Mesenchymal stem cell (in vitro differentiated cells and primary cell): ENCODE data around the gene TMEM134.
"Not testable (repeated sequence)": the region's sequence is repeated elsewhere in the genome, so short reads cannot be mapped to it uniquely, and the experiment has no call there.

Source experiments
- DNase-seq: peaks from one replicate; pipeline ENCODE4 v3.0.0-alpha.2; 2013
- H2AFZ ChIP-seq: one replicate; pipeline ENCODE4 v1.6.1; 2013; ENCODE audit warnings: low read depth, mild to moderate bottlenecking, control low read depth, inconsistent platforms, low read length, moderate library complexity
- H2AK5ac ChIP-seq: 2 replicates; pipeline ENCODE4 v1.6.1; 2013; ENCODE audit warnings: low read length, moderate library complexity, mild to moderate bottlenecking, inconsistent platforms; ENCODE audit not compliant: severe bottlenecking
- H2BK120ac ChIP-seq: one replicate; pipeline ENCODE4 v1.6.1; 2013; ENCODE audit warnings: low read depth, mild to moderate bottlenecking, inconsistent platforms, low read length, moderate library complexity
- H2BK12ac ChIP-seq, 2 experiments: one replicate each; pipeline ENCODE4 v1.6.1; 2013; ENCODE audit warnings: inconsistent platforms in 2 of 2, low read length in 2 of 2, mild to moderate bottlenecking in 2 of 2, moderate library complexity in 2 of 2, control low read depth in 1 of 2
- H2BK15ac ChIP-seq: one replicate; pipeline ENCODE4 v1.6.1; 2013; ENCODE audit warnings: mild to moderate bottlenecking, low read depth, inconsistent platforms; ENCODE audit not compliant: poor library complexity, severe bottlenecking
- H2BK5ac ChIP-seq: 2 replicates; pipeline ENCODE4 v1.6.1; 2013; ENCODE audit warnings: low read depth, mild to moderate bottlenecking, low read length, control low read depth, inconsistent platforms; ENCODE audit not compliant: poor library complexity, severe bottlenecking
- H3K14ac ChIP-seq, 2 experiments: one replicate each; pipeline ENCODE4 v1.6.1; 2013; ENCODE audit warnings: inconsistent platforms in 2 of 2, low read length in 2 of 2, control low read depth in 1 of 2, mild to moderate bottlenecking in 1 of 2, moderate library complexity in 1 of 2
- H3K18ac ChIP-seq, 2 experiments: one replicate each; pipeline ENCODE4 v1.6.1; 2013; ENCODE audit warnings: inconsistent platforms in 2 of 2, low read length in 2 of 2, control low read depth in 1 of 2, low read depth in 1 of 2, mild to moderate bottlenecking in 1 of 2
- H3K23ac ChIP-seq, 2 experiments: one replicate each; pipeline ENCODE4 v1.6.1; 2013; ENCODE audit warnings: inconsistent platforms in 2 of 2, low read length in 2 of 2, mild to moderate bottlenecking in 2 of 2, moderate library complexity in 2 of 2, control low read depth in 1 of 2
- H3K27ac ChIP-seq: 2 replicates; pipeline ENCODE4 v1.5.1; 2013; ENCODE audit warnings: mild to moderate bottlenecking, moderate library complexity, low read length, control low read depth, inconsistent platforms; ENCODE audit not compliant: poor library complexity, severe bottlenecking
- H3K27me3 ChIP-seq, 2 experiments: 2 replicates each; pipeline versions ENCODE4 v1.6.1 to v1.7.0; 2013; ENCODE audit warnings: low read length in 2 of 2, mild to moderate bottlenecking in 2 of 2, moderate library complexity in 2 of 2, control low read depth in 1 of 2, inconsistent platforms in 1 of 2; ENCODE audit not compliant: control insufficient read depth in 1 of 2, insufficient read depth in 1 of 2
- H3K36me3 ChIP-seq, 2 experiments: 2 replicates each; pipeline versions ENCODE4 v1.6.1 to v1.7.0; 2013; ENCODE audit warnings: low read length in 2 of 2, control low read depth in 1 of 2, inconsistent platforms in 1 of 2, low read depth in 1 of 2, mild to moderate bottlenecking in 1 of 2; ENCODE audit not compliant: insufficient read depth in 2 of 2, control insufficient read depth in 1 of 2
- H3K4ac ChIP-seq, 2 experiments: one replicate each; pipeline ENCODE4 v1.6.1; 2013; ENCODE audit warnings: inconsistent platforms in 2 of 2, low read length in 2 of 2, mild to moderate bottlenecking in 2 of 2, moderate library complexity in 2 of 2, control low read depth in 1 of 2, low read depth in 1 of 2
- H3K4me1 ChIP-seq: 2 replicates; pipeline ENCODE4 v1.6.1; 2013; ENCODE audit warnings: low read depth, low read length, control low read depth; ENCODE audit not compliant: control insufficient read depth, insufficient read depth
- H3K4me2 ChIP-seq: 2 replicates; pipeline ENCODE4 v1.6.1; 2013; ENCODE audit warnings: low read length, mild to moderate bottlenecking, inconsistent platforms; ENCODE audit not compliant: poor library complexity, severe bottlenecking
- H3K4me3 ChIP-seq, 2 experiments: 2 replicates each; pipeline versions ENCODE4 v1.5.1 to v1.7.0; 2013; ENCODE audit warnings: low read length in 2 of 2, mild to moderate bottlenecking in 2 of 2, control low read depth in 1 of 2, low read depth in 1 of 2; ENCODE audit not compliant: insufficient read depth in 1 of 2
- H3K79me1 ChIP-seq: replicated peaks from 2 replicates; pipeline ENCODE4 v1.6.1; 2013; ENCODE audit warnings: mild to moderate bottlenecking, control low read depth, low read length, inconsistent platforms; ENCODE audit not compliant: poor library complexity, severe bottlenecking
- H3K9ac ChIP-seq: 2 replicates; pipeline ENCODE4 v1.7.0; 2013; ENCODE audit warnings: mild to moderate bottlenecking, low read length, moderate library complexity
- H3K9me3 ChIP-seq: 2 replicates; pipeline ENCODE4 v1.7.0; 2013; ENCODE audit warnings: mild to moderate bottlenecking, low read length; ENCODE audit not compliant: control insufficient read depth
- H4K8ac ChIP-seq: one replicate; pipeline ENCODE4 v1.6.1; 2013; ENCODE audit warnings: inconsistent platforms, mild to moderate bottlenecking, low read length, moderate library complexity
- H4K91ac ChIP-seq: one replicate; pipeline ENCODE4 v1.6.1; 2013; ENCODE audit warnings: mild to moderate bottlenecking, low read length, inconsistent platforms
- WGBS: methylation state at CpG from one replicate; pipeline ENCODE4 v1.1.7; 2013; ENCODE audit warnings: mixed read lengths; 5-methylcytosine and 5-hydroxymethylcytosine counted together

Gene TMEM134

GRCh38 chr11:67482275-67482826 is 13.3 kb upstream of the TMEM134 start:
- no peak overlapping the region for H3K23ac ChIP-seq
- H2AK5ac ChIP-seq, result no peak overlapping the region
- peak overlapping the region in 1 of 2 experiments; percentile 91 for H3K4ac ChIP-seq
- H3K18ac ChIP-seq, result peak overlapping the region in 1 of 2 experiments; percentile 24
- no peaks in the 10 kb centered on the region for H3K9me3 ChIP-seq
- H3K36me3 ChIP-seq, result peaks cover 5 to 12% of the 10 kb centered on the region in 2 experiments
- H3K27ac ChIP-seq, result no peak overlapping the region
- no peak overlapping the region for H2AFZ ChIP-seq
- no peak overlapping the region for H2BK120ac ChIP-seq
- no peak overlapping the region for H3K14ac ChIP-seq
- peaks cover 19% of the 10 kb centered on the region for H3K4me1 ChIP-seq
- H3K27me3 ChIP-seq, result no peaks in the 10 kb centered on the region
- 95% methylated on average over 18 of the region's 19 CpGs for WGBS
- no peak overlapping the region for H2BK15ac ChIP-seq
- H3K4me2 ChIP-seq, result peak overlapping the region; percentile 85
- peak overlapping the region; percentile 92 for H4K8ac ChIP-seq
- H4K91ac ChIP-seq, result no peak overlapping the region
- H3K4me3 ChIP-seq, result peak overlapping the region; percentile 57 to 82
- DNase-seq, result no peak
- no peak overlapping the region for H2BK5ac ChIP-seq
- H3K9ac ChIP-seq, result peak overlapping the region; percentile 89
- H2BK12ac ChIP-seq, result no peak overlapping the region
- peaks cover 19% of the 10 kb centered on the region for H3K79me1 ChIP-seq

GRCh38 chr11:67477344-67478050 is 8.4 kb upstream of the TMEM134 start:
- H3K4me1 ChIP-seq, H4K91ac ChIP-seq, H2AK5ac ChIP-seq, H2BK5ac ChIP-seq, H2BK120ac ChIP-seq, H2BK15ac ChIP-seq, DNase-seq, H3K9me3 ChIP-seq, H3K27me3 ChIP-seq, H2BK12ac ChIP-seq, H3K4me3 ChIP-seq, H3K36me3 ChIP-seq, H2AFZ ChIP-seq, H3K4ac ChIP-seq, H4K8ac ChIP-seq, H3K9ac ChIP-seq, H3K4me2 ChIP-seq, H3K79me1 ChIP-seq, H3K27ac ChIP-seq, H3K18ac ChIP-seq, H3K23ac ChIP-seq, H3K14ac ChIP-seq: not testable (repeated sequence)
- WGBS, result 89% methylated on average over 8 of the region's 16 CpGs

- not testable (repeated sequence) for H3K9ac ChIP-seq
Observed at GRCh38 chr11:67476692-67477091, 7.6 kb upstream of the TMEM134 start.

GRCh38 chr11:67472882-67473281 is 3.8 kb upstream of the TMEM134 start:
- no peak overlapping the region for H2AFZ ChIP-seq
- no peak overlapping the region for H2BK12ac ChIP-seq
- H3K4me2 ChIP-seq, result no peak overlapping the region
- peaks cover 4% of the 10 kb centered on the region for H3K79me1 ChIP-seq
- no peak overlapping the region for H4K8ac ChIP-seq
- no peaks in the 10 kb centered on the region for H3K27me3 ChIP-seq
- 87% methylated on average over 7 of the region's 7 CpGs for WGBS
- no peak overlapping the region for H3K9ac ChIP-seq
- peaks cover 7% of the 10 kb centered on the region for H3K4me1 ChIP-seq
- no peak overlapping the region for H3K27ac ChIP-seq
- no peak overlapping the region for H4K91ac ChIP-seq
- H3K36me3 ChIP-seq, result no peaks in the 10 kb centered on the region
- H2BK120ac ChIP-seq, result no peak overlapping the region
- H3K23ac ChIP-seq, result no peak overlapping the region
- H3K14ac ChIP-seq, result no peak overlapping the region
- no peak overlapping the region for H2AK5ac ChIP-seq
- H2BK15ac ChIP-seq, result no peak overlapping the region
- H3K9me3 ChIP-seq, result no peaks in the 10 kb centered on the region
- no peak overlapping the region for H3K4me3 ChIP-seq
- no peak overlapping the region for H3K4ac ChIP-seq
- H2BK5ac ChIP-seq, result no peak overlapping the region
- no peak overlapping the region for H3K18ac ChIP-seq
- DNase-seq, result no peak

More at GRCh38 chr11:67476692-67477091, 7.6 kb upstream of the TMEM134 start:
- not testable (repeated sequence) for H3K14ac ChIP-seq, H3K4me2 ChIP-seq, H2BK15ac ChIP-seq, H3K4me1 ChIP-seq, H3K27ac ChIP-seq, H3K27me3 ChIP-seq, H2BK120ac ChIP-seq, H2BK12ac ChIP-seq, H3K18ac ChIP-seq, H3K4me3 ChIP-seq, H2BK5ac ChIP-seq, DNase-seq, H2AFZ ChIP-seq, H3K79me1 ChIP-seq, H3K23ac ChIP-seq, H2AK5ac ChIP-seq, H3K36me3 ChIP-seq, H4K91ac ChIP-seq, H3K4ac ChIP-seq, H3K9me3 ChIP-seq
- 94% methylated on average over 10 of the region's 10 CpGs for WGBS
- peak overlapping the region; percentile 6 for H4K8ac ChIP-seq
